Upper lobe of right lung (tissue), 1 donor: ENCODE measurements around the gene SPSB3. TPM values are rescaled to one million over a fixed set of nuclear protein-coding genes. Genes with fewer than 3 reads are reported as not detected.
A peak's percentile ranks its signal among the peaks of the same experiment; 100 is the strongest.

Experiments
- ATAC-seq: fragments of 200-7000 bp; cut with Tn5 transposase; one replicate; pipeline ENCODE4 v1.9.1; 2020; ENCODE audit warnings: mild to moderate bottlenecking, moderate library complexity
- DNase-seq: peaks from one replicate; pipeline ENCODE4 v3.0.0-alpha.2; 2020
- H3K27ac ChIP-seq: fragments of 200-600 bp; one replicate; pipeline ENCODE4 v1.8.0; 2022
- H3K27me3 ChIP-seq: fragments of 200-600 bp; one replicate; pipeline ENCODE4 v1.8.0; 2022; ENCODE audit warnings: mild to moderate bottlenecking
- H3K36me3 ChIP-seq: fragments of 200-600 bp; one replicate; pipeline ENCODE4 v1.8.0; 2022
- H3K4me1 ChIP-seq: fragments of 200-600 bp; one replicate; pipeline ENCODE4 v1.8.0; 2022
- H3K4me3 ChIP-seq: fragments of 200-600 bp; one replicate; pipeline ENCODE4 v1.8.0; 2022; ENCODE audit warnings: mild to moderate bottlenecking
- H3K9me3 ChIP-seq: fragments of 200-600 bp; one replicate; pipeline ENCODE4 v1.8.0; 2022
- CTCF ChIP-seq: fragments of 200-600 bp; IDR thresholded peaks from one replicate; pipeline ENCODE4 v1.8.0; 2022; ENCODE audit warnings: antibody characterized with exemption
- intact Hi-C: fragments of 100-400 bp; cut with DNase I; formaldehyde crosslinking; loops from one replicate; pipeline ENCODE4 v1.11.0; 2022
- total RNA-seq: library from RNA; stranded (reverse); fragmentation: NEBNext Ultra II Directional; extraction: Animal tissue kit (Norgen Biotek cat#: 25700); gene quantifications from one replicate; pipeline ENCODE4 v1.2.1, GENCODE V29; 2021
- donor health status: DM: no; HTN: yes; CAD: no; lungs with severe emphysema.

Gene SPSB3
- total RNA-seq, 1 donor from 2014 or later: 43.0 TPM

- Histone ChIP-seq H3K4me1 (peaks cover 13% of the 10 kb centered on the region), H3K27ac (no peak overlapping the region), H3K4me3 (no peak overlapping the region), H3K27me3 (no peaks in the 10 kb centered on the region), H3K36me3 (peaks cover 49% of the 10 kb centered on the region), H3K9me3 (no peaks in the 10 kb centered on the region)
- no peak for TF ChIP-seq CTCF
- intact Hi-C loops: no loop called here
- ATAC-seq: no peak
- DNase-seq: no peak
Measured at GRCh38 chr16:1821861-1822611, 39.7 kb upstream of the SPSB3 start.

- DNase-seq (no peak), ATAC-seq (no peak)
- Histone ChIP-seq H3K27me3 (no peaks in the 10 kb centered on the region), H3K4me3 (no peak overlapping the region), H3K27ac (no peak overlapping the region), H3K4me1 (peaks cover 13% of the 10 kb centered on the region), H3K9me3 (no peaks in the 10 kb centered on the region), H3K36me3 (peaks cover 60% of the 10 kb centered on the region)
- intact Hi-C loops: no loop called here
- no peak for TF ChIP-seq CTCF
Measured at GRCh38 chr16:1820946-1821290, 38.5 kb upstream of the SPSB3 start.

- H3K36me3 ChIP-seq: peaks cover 66% of the 10 kb centered on the region
- peaks cover 8% of the 10 kb centered on the region for H3K4me1 ChIP-seq
- no peak for TF ChIP-seq CTCF
- no peak overlapping the region for H3K27ac ChIP-seq
- H3K27me3 ChIP-seq: no peaks in the 10 kb centered on the region
- intact Hi-C loops: no loop called here
- no peak overlapping the region for H3K4me3 ChIP-seq
- DNase-seq (peak; percentile 42), ATAC-seq (no peak)
- no peaks in the 10 kb centered on the region for H3K9me3 ChIP-seq
Measured at GRCh38 chr16:1820096-1820945, 38.0 kb upstream of the SPSB3 start.

GRCh38 chr16:1819611-1820010, 37.2 kb upstream of the SPSB3 start:
- TF ChIP-seq CTCF: no peak
- Histone ChIP-seq H3K36me3 (peaks cover 69% of the 10 kb centered on the region), H3K4me1 (peaks cover 2% of the 10 kb centered on the region), H3K27me3 (no peaks in the 10 kb centered on the region), H3K9me3 (no peaks in the 10 kb centered on the region), H3K4me3 (no peak overlapping the region), H3K27ac (no peak overlapping the region)
- DNase-seq: no peak
- intact Hi-C loops: no loop called here
- ATAC-seq: no peak

- intact Hi-C loops: no loop called here
- Histone ChIP-seq H3K27me3 (no peaks in the 10 kb centered on the region), H3K4me3 (no peak overlapping the region), H3K9me3 (no peaks in the 10 kb centered on the region), H3K4me1 (no peaks in the 10 kb centered on the region), H3K36me3 (peaks cover 71% of the 10 kb centered on the region), H3K27ac (no peak overlapping the region)
- DNase-seq (peak; percentile 54), ATAC-seq (no peak)
- TF ChIP-seq CTCF: no peak
Measured at GRCh38 chr16:1818873-1819525, 36.6 kb upstream of the SPSB3 start.
